Caco-2 (cell line): ENCODE results near the gene CXXC1. TPM values are rescaled to one million over a fixed set of nuclear protein-coding genes. Genes with fewer than 3 reads are reported as not detected.

Source experiments
- BruUV-seq: library from RNA; stranded (reverse); fragments of 400-500 nt; replicated peaks from 2 replicates; lab custom pipeline; 2021; lab: Mats Ljungman, UMichigan
- CTCF ChIA-PET: fragments of 300-600 bp; sonication (Branson Sonifier 250); formaldehyde crosslinking; loops from one replicate; lab custom pipeline; 2022; ENCODE audit warnings: antibody characterized with exemption; lab: Charles Lee
- POLR2A ChIA-PET: fragments of 300-600 bp; sonication (Branson Sonifier 250); formaldehyde crosslinking; loops from one replicate; lab custom pipeline; 2022; ENCODE audit warnings: antibody characterized with exemption; lab: Charles Lee
- DNase-seq, 2 experiments: peaks; one replicate each; pipeline versions ENCODE4 v3.0.0 to v3.0.0-alpha.2; 2020 to 2022
- H3K27me3 ChIP-seq: replicated peaks from 2 replicates; pipeline ENCODE4 v1.6.0; 2011; ENCODE audit warnings: low read length; ENCODE audit not compliant: control insufficient read depth, insufficient read depth
- H3K36me3 ChIP-seq: 2 replicates; pipeline ENCODE4 v1.5.1; 2011; ENCODE audit warnings: low read length; ENCODE audit not compliant: control insufficient read depth, insufficient read depth
- H3K4me1 ChIP-seq: fragments of 250-450 bp; sonication (Bioruptor Pico); 2 replicates; pipeline ENCODE4 v1.5.1; 2020; ENCODE audit warnings: mild to moderate bottlenecking
- H3K4me3 ChIP-seq: 2 replicates; pipeline ENCODE4 v1.5.1; 2011; ENCODE audit warnings: low read depth, mild to moderate bottlenecking, control low read depth, low read length
- H3K9me3 ChIP-seq: fragments of 250-450 bp; sonication (Bioruptor Pico); 2 replicates; pipeline ENCODE4 v1.5.1; 2020; ENCODE audit warnings: mild to moderate bottlenecking, moderate library complexity
- H3K27ac Mint-ChIP-seq: one replicate; pipeline ENCODE4 v1.8.0; 2022; ENCODE audit warnings: mixed read lengths; ENCODE audit not compliant: unreplicated experiment
- H3K27me3 Mint-ChIP-seq: one replicate; pipeline ENCODE4 v1.8.0; 2022; ENCODE audit warnings: mixed read lengths; ENCODE audit not compliant: insufficient read depth, unreplicated experiment
- H3K36me3 Mint-ChIP-seq: one replicate; pipeline ENCODE4 v1.8.0; 2022; ENCODE audit warnings: mild to moderate bottlenecking, mixed read lengths; ENCODE audit not compliant: insufficient read depth, unreplicated experiment
- H3K4me1 Mint-ChIP-seq: one replicate; pipeline ENCODE4 v1.8.0; 2022; ENCODE audit warnings: low read depth, mixed read lengths; ENCODE audit not compliant: unreplicated experiment
- H3K4me3 Mint-ChIP-seq: one replicate; pipeline ENCODE4 v1.8.0; 2022; ENCODE audit warnings: mild to moderate bottlenecking, moderate library complexity, mixed read lengths; ENCODE audit not compliant: unreplicated experiment
- H3K9me3 Mint-ChIP-seq: one replicate; pipeline ENCODE4 v1.8.0; 2022; ENCODE audit warnings: mixed read lengths; ENCODE audit not compliant: unreplicated experiment
- CTCF ChIP-seq, 2 experiments: fragments of 200-600 bp in 1 of 2; IDR thresholded peaks; 1 replicate in 1 of 2; 2 replicates in 1 of 2; pipeline versions ENCODE4 v1.5.1 to v1.8.0; 2011 to 2022; ENCODE audit warnings: antibody characterized with exemption in 1 of 2, control low read depth in 1 of 2, inconsistent platforms in 1 of 2, low read depth in 1 of 2, low read length in 1 of 2, mild to moderate bottlenecking in 1 of 2, moderate library complexity in 1 of 2; ENCODE audit not compliant: insufficient read depth in 1 of 2, severe bottlenecking in 1 of 2, unreplicated experiment in 1 of 2
- intact Hi-C: fragments of 100-400 bp; cut with micrococcal nuclease; formaldehyde crosslinking; loops from one replicate; pipeline ENCODE4 v1.10.0; 2022; ENCODE audit not compliant: unreplicated experiment
- total RNA-seq: library from RNA; stranded (reverse); gene quantifications from 2 replicates; pipeline ENCODE4 v1.2.3, GENCODE V29; 2022

CXXC1 gene
- total RNA-seq, 1 experiment from 2014 or later = 37.7 TPM

- BruUV-seq = no TSS peak
- ChIA-PET CTCF (no interaction called here), POLR2A (no interaction called here)
- H3K4me3 Mint-ChIP-seq = no peak overlapping the region
- Histone ChIP-seq H3K4me3 (no peak overlapping the region), H3K4me1 (no peaks in the 10 kb centered on the region), H3K27me3 (no peaks in the 10 kb centered on the region), H3K36me3 (no peaks in the 10 kb centered on the region; the same call in 1 of the 2 replicates), H3K9me3 (no peaks in the 10 kb centered on the region)
- no peaks in the 10 kb centered on the region for H3K4me1 Mint-ChIP-seq
- no peaks in the 10 kb centered on the region for H3K27me3 Mint-ChIP-seq
- H3K36me3 Mint-ChIP-seq = peaks cover 24% of the 10 kb centered on the region
- intact Hi-C loops = no loop called here
- TF ChIP-seq CTCF (IDR thresholded peaks at IDR 0.05; ENCODE audit: insufficient read depth in 1 of 2, low read depth in 1 of 2, low read length in 1 of 2, severe bottlenecking in 1 of 2, unreplicated experiment in 1 of 2) = no peak
- DNase-seq = no peak
- no peaks in the 10 kb centered on the region for H3K9me3 Mint-ChIP-seq
- H3K27ac Mint-ChIP-seq = no peak overlapping the region
Measured at GRCh38 chr18:50274044-50274442, 13.4 kb downstream of the CXXC1 start.

GRCh38 chr18:50273203-50274043 is 14.1 kb downstream of the CXXC1 start:
- ChIA-PET POLR2A (no interaction called here), CTCF (no interaction called here)
- DNase-seq = no peak
- no TSS peak for BruUV-seq
- Histone ChIP-seq H3K4me1 (no peaks in the 10 kb centered on the region), H3K4me3 (no peak overlapping the region), H3K36me3 (no peaks in the 10 kb centered on the region; the same call in 1 of the 2 replicates), H3K27me3 (no peaks in the 10 kb centered on the region), H3K9me3 (no peaks in the 10 kb centered on the region)
- peaks cover 24% of the 10 kb centered on the region for H3K36me3 Mint-ChIP-seq
- no peak overlapping the region for H3K4me3 Mint-ChIP-seq
- H3K4me1 Mint-ChIP-seq = no peaks in the 10 kb centered on the region
- intact Hi-C loops = no loop called here
- H3K27me3 Mint-ChIP-seq = no peaks in the 10 kb centered on the region
- TF ChIP-seq CTCF (IDR thresholded peaks at IDR 0.05; ENCODE audit: insufficient read depth in 1 of 2, low read depth in 1 of 2, low read length in 1 of 2, severe bottlenecking in 1 of 2, unreplicated experiment in 1 of 2) = no peak
- H3K27ac Mint-ChIP-seq = no peak overlapping the region
- H3K9me3 Mint-ChIP-seq = no peaks in the 10 kb centered on the region

GRCh38 chr18:50272568-50272967 is 14.9 kb downstream of the CXXC1 start:
- no TSS peak for BruUV-seq
- no peaks in the 10 kb centered on the region for H3K4me1 Mint-ChIP-seq
- H3K9me3 Mint-ChIP-seq = no peaks in the 10 kb centered on the region
- no peak overlapping the region for H3K4me3 ChIP-seq
- ChIA-PET POLR2A (no interaction called here), CTCF (no interaction called here)
- peaks cover 24% of the 10 kb centered on the region for H3K36me3 Mint-ChIP-seq
- H3K9me3 ChIP-seq = no peaks in the 10 kb centered on the region
- TF ChIP-seq CTCF (IDR thresholded peaks at IDR 0.05; ENCODE audit: insufficient read depth in 1 of 2, low read depth in 1 of 2, low read length in 1 of 2, severe bottlenecking in 1 of 2, unreplicated experiment in 1 of 2) = no peak
- intact Hi-C loops = no loop called here
- DNase-seq = no peak
- H3K27ac Mint-ChIP-seq = no peak overlapping the region
- H3K4me1 ChIP-seq = no peaks in the 10 kb centered on the region
- H3K27me3 Mint-ChIP-seq = no peaks in the 10 kb centered on the region
- H3K4me3 Mint-ChIP-seq = no peak overlapping the region
- H3K36me3 ChIP-seq = no peaks in the 10 kb centered on the region; the same call in 1 of the 2 replicates
- no peaks in the 10 kb centered on the region for H3K27me3 ChIP-seq
